GM12891 (cell line): Measurements from ENCODE around the gene SCNN1G.

ENCODE experiments used
- POLR2A ChIP-seq: IDR thresholded peaks from 2 replicates; pipeline ENCODE4 v1.6.1; 2011; ENCODE audit warnings: low read depth, low read length, control low read depth
- POLR2AphosphoS5 ChIP-seq: IDR thresholded peaks from 2 replicates; pipeline ENCODE4 v1.6.1; 2011; ENCODE audit warnings: low read depth, low read length, control low read depth
- TAF1 ChIP-seq: IDR thresholded peaks from 2 replicates; pipeline ENCODE4 v1.6.1; 2011; ENCODE audit warnings: low read depth, low read length, control low read depth

DNA sequence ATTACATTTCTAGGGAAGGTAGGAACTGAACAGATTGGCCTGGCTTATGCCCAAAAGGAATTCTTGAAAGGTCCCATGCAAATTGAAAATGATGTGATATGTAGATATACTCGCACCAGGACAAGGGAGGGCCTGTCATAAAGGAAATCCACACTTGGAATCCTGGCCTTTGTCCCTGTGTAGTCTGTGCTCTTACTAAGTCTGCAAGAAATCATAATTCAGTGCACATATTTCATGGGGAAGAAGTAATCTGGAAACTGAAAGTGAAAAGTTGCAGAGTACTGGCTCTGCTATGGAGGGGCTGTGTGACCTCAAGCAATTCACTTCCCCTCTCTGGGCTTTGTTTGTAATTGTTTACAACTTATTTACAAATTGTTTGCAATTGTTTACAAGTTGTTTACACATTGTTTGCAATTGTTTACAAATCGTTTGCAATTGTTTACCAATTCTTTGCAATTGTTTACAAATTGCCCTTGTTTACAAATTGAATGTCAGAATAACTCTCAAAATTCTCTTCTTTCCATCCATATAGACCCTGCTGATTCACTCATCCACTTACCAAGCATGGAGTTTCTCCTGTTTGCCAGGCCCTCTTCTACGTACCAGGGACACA lies 12.9 kb downstream of the SCNN1G start:
- TF ChIP-seq TAF1 (no peak), POLR2AphosphoS5 (no peak), POLR2A (no peak)
